A549 (cell line): ENCODE measurements around the gene PPOX. TPM values are rescaled to one million over a fixed set of nuclear protein-coding genes. Genes with fewer than 3 reads are reported as not detected.

ENCODE experiments used
- ATAC-seq, 2 experiments: fragments of 200-7000 bp in 1 of 2; fragments of >200 bp in 1 of 2; cut with Nextera tagmentation in 1 of 2; cut with Tn5 transposase in 1 of 2; 3 replicates each; pipeline versions ENCODE4 v1.8.0 to v1.9.1; 2018 to 2020; ENCODE audit warnings: mild to moderate bottlenecking in 1 of 2, moderate library complexity in 1 of 2
- CTCF ChIA-PET: fragments of 300-600 bp; sonication (Branson Sonifier 250); formaldehyde crosslinking; extraction: SDS; loops from one replicate; lab custom pipeline; 2021; ENCODE audit warnings: antibody characterized with exemption, inconsistent platforms; lab: Yijun Ruan, JAX
- POLR2A ChIA-PET: fragments of 350-600 bp; formaldehyde crosslinking; extraction: SDS; loops from one replicate; lab custom pipeline; 2021; ENCODE audit warnings: antibody characterized with exemption, inconsistent platforms; lab: Yijun Ruan, JAX
- DNase-seq, 2 experiments: peaks; one replicate each; pipeline versions ENCODE4 v3.0.0 to v3.0.0-alpha.2; 2011 to 2016; ENCODE audit warnings: low read depth in 1 of 2, low spot score in 1 of 2
- FAIRE-seq: peaks from 2 replicates; lab custom pipeline; 2011; peaks lifted over from hg19 to GRCh38; lab: Jason Lieb, UNC
- H3K27ac ChIP-seq, 2 experiments: fragments of >200 bp; sonication (Bioruptor Twin); formaldehyde crosslinking; 3 replicates each; pipeline ENCODE4 v1.5.1; 2016 to 2017
- H3K4me1 ChIP-seq: fragments of >200 bp; sonication (Bioruptor Twin); formaldehyde crosslinking; 3 replicates; pipeline ENCODE4 v1.6.1; 2016
- H3K4me2 ChIP-seq: fragments of >200 bp; sonication (Bioruptor Twin); formaldehyde crosslinking; 3 replicates; pipeline ENCODE4 v1.6.1; 2016
- H3K4me3 ChIP-seq: fragments of >200 bp; sonication (Bioruptor Twin); formaldehyde crosslinking; 3 replicates; pipeline ENCODE4 v1.5.1; 2016
- H3K9me3 ChIP-seq: fragments of >200 bp; sonication (Bioruptor Twin); formaldehyde crosslinking; 3 replicates; pipeline ENCODE4 v1.6.1; 2016
- BHLHE40 ChIP-seq: IDR thresholded peaks from 2 replicates; pipeline ENCODE4 v1.6.1; 2012; ENCODE audit warnings: low read depth, low read length, inconsistent platforms
- CEBPB ChIP-seq, 2 experiments: fragments of >200 bp in 1 of 2; sonication (Bioruptor Twin) in 1 of 2; formaldehyde crosslinking in 1 of 2; IDR thresholded peaks; 2 replicates each; pipeline ENCODE4 v1.6.1; 2012 to 2016
- CHD2 ChIP-seq: fragments of 150-350 bp; IDR thresholded peaks from 2 replicates; pipeline ENCODE4 v1.6.1; 2014; ENCODE audit warnings: low read length; ENCODE audit not compliant: partially characterized antibody
- EHMT2 ChIP-seq: fragments of 200-600 bp; sonication (generic); IDR thresholded peaks from 2 replicates; pipeline ENCODE4 v1.6.1; 2016; ENCODE audit warnings: antibody characterized with exemption, low read depth, mild to moderate bottlenecking, moderate library complexity
- FOSB ChIP-seq: fragments of 250-450 bp; sonication (Bioruptor Pico); IDR thresholded peaks from 2 replicates; pipeline ENCODE4 v1.5.0; 2020; ENCODE audit warnings: mild to moderate bottlenecking, moderate library complexity
- FOSL2 ChIP-seq, 2 experiments: fragments of 450-650 bp in 1 of 2; fragments of >200 bp in 1 of 2; sonication (Bioruptor Twin) in 1 of 2; formaldehyde crosslinking; IDR thresholded peaks; 2 replicates each; pipeline versions ENCODE4 v1.5.0 to v1.6.1; 2016 to 2020; ENCODE audit warnings: mild to moderate bottlenecking in 1 of 2, moderate library complexity in 1 of 2
- FOXS1 ChIP-seq: fragments of 250-450 bp; sonication (Bioruptor Pico); IDR thresholded peaks from 2 replicates; pipeline ENCODE4 v1.5.0; 2020; ENCODE audit warnings: mild to moderate bottlenecking, moderate library complexity
- HOXB13 ChIP-seq: fragments of 250-450 bp; sonication (Bioruptor Pico); IDR thresholded peaks from 2 replicates; pipeline ENCODE4 v1.5.0; 2020; ENCODE audit warnings: low read depth, mild to moderate bottlenecking, moderate library complexity
- JUN ChIP-seq, 2 experiments: fragments of >200 bp; sonication (Bioruptor Twin); formaldehyde crosslinking; IDR thresholded peaks; 2 replicates in 1 of 2; 3 replicates in 1 of 2; pipeline ENCODE4 v1.6.1; 2016 to 2017
- JUNB ChIP-seq: fragments of >200 bp; sonication (Bioruptor Twin); formaldehyde crosslinking; IDR thresholded peaks from 2 replicates; pipeline ENCODE4 v1.6.1; 2016
- KDM1A ChIP-seq: fragments of 200-600 bp; sonication (generic); IDR thresholded peaks from 2 replicates; pipeline ENCODE4 v1.6.1; 2016; ENCODE audit warnings: low read depth, mild to moderate bottlenecking
- KDM5A ChIP-seq: fragments of 200-600 bp; sonication (generic); IDR thresholded peaks from 2 replicates; pipeline ENCODE4 v1.6.1; 2016; ENCODE audit warnings: antibody characterized with exemption, mild to moderate bottlenecking
- MAFK ChIP-seq: fragments of 450-650 bp; IDR thresholded peaks from 2 replicates; pipeline ENCODE4 v1.6.1; 2014; ENCODE audit not compliant: partially characterized antibody
- POLR2A ChIP-seq: IDR thresholded peaks from 2 replicates; pipeline ENCODE4 v1.6.1; 2012; ENCODE audit warnings: mild to moderate bottlenecking, low read length
- RARB ChIP-seq: fragments of 250-450 bp; sonication (Bioruptor Pico); IDR thresholded peaks from 2 replicates; pipeline ENCODE4 v1.8.0; 2021; ENCODE audit warnings: mild to moderate bottlenecking, moderate library complexity
- RCOR1 ChIP-seq: fragments of 150-350 bp; IDR thresholded peaks from 2 replicates; pipeline ENCODE4 v1.6.1; 2014; ENCODE audit warnings: antibody characterized with exemption, low read length, low read depth
- RNF2 ChIP-seq: fragments of 200-600 bp; sonication (generic); IDR thresholded peaks from 2 replicates; pipeline ENCODE4 v1.6.1; 2016; ENCODE audit warnings: low read depth, mild to moderate bottlenecking, antibody characterized with exemption, moderate library complexity, borderline replicate concordance
- SREBF2 ChIP-seq: fragments of 450-650 bp; IDR thresholded peaks from 2 replicates; pipeline ENCODE4 v1.6.1; 2014; ENCODE audit warnings: mild to moderate bottlenecking, moderate library complexity
- TFCP2L1 ChIP-seq: fragments of 250-450 bp; sonication (Bioruptor Pico); IDR thresholded peaks from 2 replicates; pipeline ENCODE4 v1.5.0; 2021; ENCODE audit warnings: mild to moderate bottlenecking
- ZC3H11A ChIP-seq: fragments of 450-650 bp; IDR thresholded peaks from 2 replicates; pipeline ENCODE4 v1.6.1; 2014; ENCODE audit warnings: antibody characterized with exemption, mild to moderate bottlenecking
- ZFP36 ChIP-seq: fragments of 450-650 bp; IDR thresholded peaks from 2 replicates; pipeline ENCODE4 v1.6.1; 2014; ENCODE audit warnings: borderline replicate concordance; ENCODE audit not compliant: partially characterized antibody
- WGBS: methylation state at CpG from one replicate; pipeline ENCODE4 v1.1.6; 2017; ENCODE audit errors: missing lambda C conversion rate; 5-methylcytosine and 5-hydroxymethylcytosine counted together
- polyA plus RNA-seq, 4 experiments: library from polyadenylated mRNA; depleted of rRNA in 3 of 4; stranded (reverse); fragments of >200 nt; fragmentation: RNase III in 1 of 4; extraction: RNeasy Plus Mini Kit Qiagen cat#74134 plus additional on column Dnase treatment in 1 of 4; gene quantifications; 2 replicates in 3 of 4; 3 replicates in 1 of 4; pipeline ENCODE4 v1.2.3, GENCODE V29; 2011 to 2017
- TF ChIP-seq, protein P1 (sequence below): fragments of >200 bp; sonication (Bioruptor Twin); formaldehyde crosslinking; IDR thresholded peaks from 3 replicates; pipeline ENCODE4 v1.5.1; 2016
- TF ChIP-seq, protein P2 (sequence below): IDR thresholded peaks from 2 replicates; pipeline ENCODE4 v1.6.1; 2012; ENCODE audit warnings: low read depth, borderline replicate concordance
- TF ChIP-seq, protein P3 (sequence below): IDR thresholded peaks from 2 replicates; pipeline ENCODE4 v1.6.1; 2012

Gene PPOX
- polyA plus RNA-seq, 2 of the 4 experiments (the other 2 are of a cell fraction) = 13.8 to 14.1 TPM

GRCh38 chr1:161168906-161169305 is 2.7 kb downstream of the PPOX start:
- DNase-seq (no peak), FAIRE-seq (no peak), ATAC-seq (no peak)
- H3K4me1 ChIP-seq = peaks cover 16% of the 10 kb centered on the region
- WGBS = 90% methylated on average over 9 of the region's 9 CpGs
- H3K27ac ChIP-seq = no peak overlapping the region
- POLR2A ChIA-PET = no interaction called here
- H3K4me2 ChIP-seq = no peak overlapping the region
- no peak overlapping the region for H3K4me3 ChIP-seq
- no peaks in the 10 kb centered on the region for H3K9me3 ChIP-seq
- TF ChIP-seq JUNB = no peak
- TF ChIP-seq, all 56 proteins: peak for 0
- CTCF ChIA-PET = interaction anchor here (0.5 to 5.5 kb wide), 6 partner anchors 8 to 491 kb away, joined by 3 to 59 read pairs (median 4); partner anchors contain the start of gene UFC1

- no peak for ATAC-seq
- no peak overlapping the region for H3K4me3 ChIP-seq
- H3K4me1 ChIP-seq = peaks cover 11% of the 10 kb centered on the region; the same call in 2 of the 3 replicates
- no peak overlapping the region for H3K27ac ChIP-seq
- ChIA-PET POLR2A (no interaction called here), CTCF (interaction anchor here (0.6 to 3.2 kb wide), 5 partner anchors 10 to 37 kb away, joined by 3 to 14 read pairs (median 7); partner anchors contain the start of gene USP21)
- H3K4me2 ChIP-seq = no peak overlapping the region
- DNase-seq = no peak
- FAIRE-seq = no peak
- WGBS = 72% methylated on average over 5 of the region's 5 CpGs
- no peaks in the 10 kb centered on the region for H3K9me3 ChIP-seq
- TF ChIP-seq KDM1A = no peak
- TF ChIP-seq, protein P1, sequence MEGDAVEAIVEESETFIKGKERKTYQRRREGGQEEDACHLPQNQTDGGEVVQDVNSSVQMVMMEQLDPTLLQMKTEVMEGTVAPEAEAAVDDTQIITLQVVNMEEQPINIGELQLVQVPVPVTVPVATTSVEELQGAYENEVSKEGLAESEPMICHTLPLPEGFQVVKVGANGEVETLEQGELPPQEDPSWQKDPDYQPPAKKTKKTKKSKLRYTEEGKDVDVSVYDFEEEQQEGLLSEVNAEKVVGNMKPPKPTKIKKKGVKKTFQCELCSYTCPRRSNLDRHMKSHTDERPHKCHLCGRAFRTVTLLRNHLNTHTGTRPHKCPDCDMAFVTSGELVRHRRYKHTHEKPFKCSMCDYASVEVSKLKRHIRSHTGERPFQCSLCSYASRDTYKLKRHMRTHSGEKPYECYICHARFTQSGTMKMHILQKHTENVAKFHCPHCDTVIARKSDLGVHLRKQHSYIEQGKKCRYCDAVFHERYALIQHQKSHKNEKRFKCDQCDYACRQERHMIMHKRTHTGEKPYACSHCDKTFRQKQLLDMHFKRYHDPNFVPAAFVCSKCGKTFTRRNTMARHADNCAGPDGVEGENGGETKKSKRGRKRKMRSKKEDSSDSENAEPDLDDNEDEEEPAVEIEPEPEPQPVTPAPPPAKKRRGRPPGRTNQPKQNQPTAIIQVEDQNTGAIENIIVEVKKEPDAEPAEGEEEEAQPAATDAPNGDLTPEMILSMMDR = peak; percentile 10; the same call in 1 of the 3 replicates
Measured at GRCh38 chr1:161171191-161171590, 5.0 kb downstream of the PPOX start.

- FAIRE-seq = no peak
- Histone ChIP-seq H3K4me2 (no peak overlapping the region), H3K4me1 (peaks cover 15% of the 10 kb centered on the region; the same call in 2 of the 3 replicates)
- no peak for ATAC-seq
- WGBS = 93% methylated on average over 12 of the region's 12 CpGs
- DNase-seq = no peak
- TF ChIP-seq POLR2A (no peak), RARB (CRISPR knock-in tag) (no peak), JUNB (no peak), FOXS1 (CRISPR knock-in tag) (no peak), CHD2 (no peak), EHMT2 (no peak), SREBF2 (no peak)
- TF ChIP-seq, protein P2, sequence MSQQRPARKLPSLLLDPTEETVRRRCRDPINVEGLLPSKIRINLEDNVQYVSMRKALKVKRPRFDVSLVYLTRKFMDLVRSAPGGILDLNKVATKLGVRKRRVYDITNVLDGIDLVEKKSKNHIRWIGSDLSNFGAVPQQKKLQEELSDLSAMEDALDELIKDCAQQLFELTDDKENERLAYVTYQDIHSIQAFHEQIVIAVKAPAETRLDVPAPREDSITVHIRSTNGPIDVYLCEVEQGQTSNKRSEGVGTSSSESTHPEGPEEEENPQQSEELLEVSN = no peak
- TF ChIP-seq, protein P3, sequence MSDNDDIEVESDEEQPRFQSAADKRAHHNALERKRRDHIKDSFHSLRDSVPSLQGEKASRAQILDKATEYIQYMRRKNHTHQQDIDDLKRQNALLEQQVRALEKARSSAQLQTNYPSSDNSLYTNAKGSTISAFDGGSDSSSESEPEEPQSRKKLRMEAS = no peak
- TF ChIP-seq, all 56 proteins: peak for 0
- Histone ChIP-seq H3K9me3 (no peaks in the 10 kb centered on the region), H3K27ac (no peak overlapping the region), H3K4me3 (no peak overlapping the region)
- ChIA-PET CTCF (interaction anchor here (0.6 to 3.2 kb wide), 5 partner anchors 10 to 37 kb away, joined by 3 to 14 read pairs (median 7); partner anchors contain the start of gene USP21), POLR2A (interaction anchor here (0.6 kb wide), 1 partner anchor 112 kb away, joined by 3 read pairs; no protein-coding TSS in a partner anchor)
Measured at GRCh38 chr1:161171696-161172095, 5.5 kb downstream of the PPOX start.

GRCh38 chr1:161172349-161172748 is 6.1 kb downstream of the PPOX start:
- H3K4me1 ChIP-seq = peaks cover 12% of the 10 kb centered on the region; the same call in 2 of the 3 replicates
- H3K27ac ChIP-seq = no peak overlapping the region
- ATAC-seq = no peak
- 95% methylated on average over 1 of the region's 1 CpG for WGBS
- H3K9me3 ChIP-seq = no peaks in the 10 kb centered on the region
- DNase-seq = no peak
- H3K4me2 ChIP-seq = no peak overlapping the region
- H3K4me3 ChIP-seq = no peak overlapping the region
- no peak for FAIRE-seq
- ChIA-PET POLR2A (interaction anchor here (0.6 kb wide), 1 partner anchor 112 kb away, joined by 3 read pairs; no protein-coding TSS in a partner anchor), CTCF (interaction anchor here (3.2 kb wide), 1 partner anchor 20 kb away, joined by 14 read pairs; no protein-coding TSS in a partner anchor)
- TF ChIP-seq ZFP36 (no peak), JUN (IDR thresholded peaks at IDR 0.05) (no peak), BHLHE40 (no peak), FOSL2 (IDR thresholded peaks at IDR 0.05) (no peak), FOSL2 (CRISPR knock-in tag; IDR thresholded peaks at IDR 0.05) (no peak), RCOR1 (no peak), FOSB (CRISPR knock-in tag) (no peak), TFCP2L1 (CRISPR knock-in tag) (no peak), ZC3H11A (no peak), HOXB13 (CRISPR knock-in tag) (no peak), CEBPB (IDR thresholded peaks at IDR 0.05) (no peak), KDM5A (no peak), EHMT2 (no peak), MAFK (no peak), RNF2 (no peak)
- TF ChIP-seq, protein P2 = no peak
- TF ChIP-seq, protein P1 = no peak
